ENCODE data around the gene UACA.

DNA sequence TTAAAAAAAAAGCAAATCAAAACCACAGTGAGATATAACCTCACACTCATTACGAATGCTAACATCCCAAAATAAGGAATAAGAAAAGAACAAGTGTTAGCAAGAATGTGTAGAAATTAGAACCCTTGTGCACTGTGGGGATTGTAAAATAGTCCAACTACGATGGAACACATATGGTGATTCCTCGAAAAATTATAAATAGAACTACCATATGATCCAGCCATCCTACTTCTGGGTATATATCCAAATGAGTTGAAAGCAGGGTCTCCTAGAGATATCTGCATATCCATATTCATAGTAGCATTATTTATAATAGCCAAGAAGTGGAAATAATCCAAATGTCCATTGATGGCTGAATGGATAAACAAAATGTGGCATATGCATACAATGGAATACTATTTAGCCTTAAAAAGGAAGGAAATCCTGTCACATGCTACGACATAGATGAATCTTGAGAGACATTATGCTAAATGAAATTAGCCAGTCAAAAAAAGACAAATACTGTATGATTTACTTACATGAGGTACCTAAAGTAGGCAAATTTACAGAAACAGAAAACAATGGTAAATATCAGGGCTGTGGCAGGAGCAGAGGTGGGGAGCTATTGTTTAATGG, 55.6 kb downstream of the UACA start:
- no peak for TF ChIP-seq BHLHE40 (IDR thresholded peaks at IDR 0.05; ENCODE audit: borderline replicate concordance)
- no peak for TF ChIP-seq FOXK2 (IDR thresholded peaks at IDR 0.05)
- TF ChIP-seq CTBP1 (IDR thresholded peaks at IDR 0.05; ENCODE audit: borderline replicate concordance) = no peak
- no peak for TF ChIP-seq ELF4 (IDR thresholded peaks at IDR 0.05)
- no peak for TF ChIP-seq TARDBP (IDR thresholded peaks at IDR 0.05)
- no peak for TF ChIP-seq ARNT (IDR thresholded peaks at IDR 0.05)
- TF ChIP-seq, protein P1, sequence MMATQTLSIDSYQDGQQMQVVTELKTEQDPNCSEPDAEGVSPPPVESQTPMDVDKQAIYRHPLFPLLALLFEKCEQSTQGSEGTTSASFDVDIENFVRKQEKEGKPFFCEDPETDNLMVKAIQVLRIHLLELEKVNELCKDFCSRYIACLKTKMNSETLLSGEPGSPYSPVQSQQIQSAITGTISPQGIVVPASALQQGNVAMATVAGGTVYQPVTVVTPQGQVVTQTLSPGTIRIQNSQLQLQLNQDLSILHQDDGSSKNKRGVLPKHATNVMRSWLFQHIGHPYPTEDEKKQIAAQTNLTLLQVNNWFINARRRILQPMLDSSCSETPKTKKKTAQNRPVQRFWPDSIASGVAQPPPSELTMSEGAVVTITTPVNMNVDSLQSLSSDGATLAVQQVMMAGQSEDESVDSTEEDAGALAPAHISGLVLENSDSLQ (IDR thresholded peaks at IDR 0.05) = no peak
- no peak for TF ChIP-seq NFRKB (IDR thresholded peaks at IDR 0.05)

Data from HEK293T (cell line).